GM18907 (cell line): ENCODE data around the gene HMCN1.

Experiments used
- ATAC-seq: cut with Tn5 transposase; IDR thresholded peaks from one replicate; pipeline ENCODE4 v1.9.1; 2021; ENCODE audit warnings: mild to moderate bottlenecking, moderate library complexity; ENCODE audit not compliant: unreplicated experiment

The HMCN1 gene

GRCh38 chr1:185957441-185958363 is 223.5 kb downstream of the HMCN1 start:
- ATAC-seq = no peak

GRCh38 chr1:185960422-185961321 is 226.5 kb downstream of the HMCN1 start:
- ATAC-seq = no peak

- ATAC-seq = no peak
Measured at GRCh38 chr1:185961664-185962063, 227.5 kb downstream of the HMCN1 start.

GRCh38 chr1:185964946-185965345 is 230.8 kb downstream of the HMCN1 start:
- ATAC-seq = no peak

GRCh38 chr1:185965870-185966269 is 231.7 kb downstream of the HMCN1 start:
- ATAC-seq = no peak

- ATAC-seq = no peak
Measured at GRCh38 chr1:185966471-185966870, 232.3 kb downstream of the HMCN1 start.

GRCh38 chr1:185969028-185969427 is 234.8 kb downstream of the HMCN1 start:
- no peak for ATAC-seq

GRCh38 chr1:185969524-185969991 is 235.4 kb downstream of the HMCN1 start:
- no peak for ATAC-seq

GRCh38 chr1:185971688-185972087 is 237.5 kb downstream of the HMCN1 start:
- no peak for ATAC-seq

- no peak for ATAC-seq
Measured at GRCh38 chr1:185972096-185972850, 238.1 kb downstream of the HMCN1 start.

- no peak for ATAC-seq
Measured at GRCh38 chr1:185973645-185974044, 239.5 kb downstream of the HMCN1 start.

GRCh38 chr1:185974367-185975170 is 240.4 kb downstream of the HMCN1 start:
- no peak for ATAC-seq

GRCh38 chr1:185980891-185981290 is 246.7 kb downstream of the HMCN1 start:
- no peak for ATAC-seq

GRCh38 chr1:185984113-185984836 is 250.1 kb downstream of the HMCN1 start:
- ATAC-seq = no peak

GRCh38 chr1:185987611-185988321 is 253.6 kb downstream of the HMCN1 start:
- peak; percentile 73 for ATAC-seq

- ATAC-seq = no peak
Measured at GRCh38 chr1:185990565-185990964, 256.4 kb downstream of the HMCN1 start.

- no peak for ATAC-seq
Measured at GRCh38 chr1:185991266-185991665, 257.1 kb downstream of the HMCN1 start.

GRCh38 chr1:185996211-185996610 is 262.0 kb downstream of the HMCN1 start:
- no peak for ATAC-seq

GRCh38 chr1:185998391-185998790 is 264.2 kb downstream of the HMCN1 start:
- ATAC-seq = no peak
